ENCODE measurements around the gene MIB2.

DNA sequence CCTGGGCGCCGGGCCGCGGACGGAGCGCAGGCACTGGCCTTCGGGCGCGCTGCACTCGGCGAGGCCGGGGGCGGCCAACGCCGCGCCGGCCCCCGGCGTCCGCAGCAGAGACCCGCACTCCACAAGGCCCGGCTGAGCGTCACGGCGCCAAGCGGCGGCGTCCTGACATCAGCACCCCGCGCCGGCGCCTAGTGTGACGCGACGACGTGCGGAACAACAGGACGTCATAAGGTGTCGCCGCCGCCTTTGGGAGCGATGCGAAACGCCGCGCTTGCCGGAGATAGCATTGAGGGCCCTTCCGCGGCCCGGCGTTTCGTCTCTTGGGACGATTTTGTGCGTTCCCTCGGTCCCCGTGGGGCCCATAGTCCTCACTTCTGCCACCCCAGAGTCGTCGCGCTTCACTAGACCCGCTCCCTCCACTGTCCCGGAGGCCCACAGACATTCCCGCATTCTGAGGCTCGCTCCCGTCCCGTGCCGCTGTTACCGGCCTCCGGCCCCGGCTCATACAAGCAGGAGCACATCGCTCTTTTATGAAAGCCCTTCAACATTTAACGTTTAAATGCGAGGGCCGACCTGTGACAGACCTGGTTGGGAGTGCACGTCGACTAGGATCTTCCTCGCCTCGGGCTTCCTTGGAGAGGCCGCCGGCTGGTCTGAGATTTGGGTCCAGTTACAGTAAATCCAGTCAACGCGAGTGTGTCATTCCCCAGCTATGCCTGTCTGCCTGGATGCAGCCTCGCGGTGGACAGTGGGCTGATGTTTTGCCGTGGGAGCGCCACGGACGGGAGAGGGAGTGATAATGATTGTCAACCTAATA, 40.4 kb upstream of the MIB2 start, which contains the start of gene SSU72:
- TF ChIP-seq CTCF (IDR thresholded peaks at IDR 0.05) (peak in 1 of 3 donors; percentile 24), POLR2A (IDR thresholded peaks at IDR 0.05) (peak; percentile 96), EP300 (IDR thresholded peaks at IDR 0.05) (no peak)

All from ovary (tissue), 3 donors.